ENCODE measurements around the gene CDKL1.
"Not testable (repeated sequence)": the region's sequence is repeated elsewhere in the genome, so short reads cannot be mapped to it uniquely, and the experiment has no call there.

The CDKL1 gene

DNA sequence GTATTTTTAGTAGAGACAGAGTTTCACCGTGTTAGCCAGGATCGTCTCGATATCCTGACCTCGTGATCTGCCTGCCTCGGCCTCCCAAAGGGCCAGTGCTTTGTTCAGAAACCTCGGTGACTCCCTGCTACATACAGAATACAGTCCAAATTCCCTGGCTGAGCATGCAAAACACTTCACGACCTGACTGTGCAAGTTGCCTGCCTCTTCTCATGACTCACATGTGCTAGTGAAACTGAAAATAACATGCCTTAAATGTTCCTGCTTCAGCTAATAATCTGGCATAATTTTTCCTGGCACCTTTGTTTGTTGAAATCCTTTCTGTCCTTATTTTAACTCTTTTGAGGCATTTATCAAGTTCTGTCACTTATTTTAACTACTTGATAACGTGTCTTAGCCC is 76.4 kb downstream of the CDKL1 start:
- DNase-seq, result peak; percentile 5

DNA sequence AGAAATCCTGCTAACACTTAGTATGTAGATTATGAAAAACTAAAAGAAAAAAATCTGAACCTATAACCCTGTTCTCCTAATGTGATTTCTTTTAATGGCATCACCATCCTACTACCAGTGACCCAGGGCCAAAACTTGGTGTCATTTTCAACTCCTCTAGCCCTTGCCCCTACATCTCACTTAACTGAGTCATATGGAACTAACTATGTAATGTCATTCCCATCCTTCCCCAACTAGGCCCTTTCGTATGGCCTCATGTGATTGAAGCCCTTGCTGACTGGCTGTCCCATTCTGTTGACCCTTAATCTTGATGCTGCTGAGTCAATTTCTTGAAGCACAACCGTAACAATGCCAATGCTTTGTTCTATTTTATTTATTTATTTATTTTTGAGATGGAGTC is 77.0 kb downstream of the CDKL1 start:
- no peak for DNase-seq

DNA sequence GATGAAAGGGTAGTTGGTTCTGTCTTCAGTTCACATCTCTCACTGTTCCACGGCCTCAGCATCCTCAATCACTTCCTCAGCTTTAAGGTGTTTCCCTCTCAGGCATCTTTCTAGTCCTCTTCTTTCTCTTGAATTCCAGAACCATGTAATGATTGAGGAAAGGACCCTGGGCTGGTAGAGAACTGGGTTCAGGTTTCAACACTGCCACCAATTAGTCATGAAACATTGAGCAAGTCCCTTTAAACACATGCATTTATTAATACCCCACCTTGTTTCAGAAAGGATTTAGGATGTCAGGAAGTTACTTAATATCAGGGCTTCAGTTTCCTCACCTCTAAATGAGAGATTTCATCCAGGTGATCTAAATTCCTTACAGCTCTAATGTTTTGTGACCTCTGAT is 77.4 kb downstream of the CDKL1 start:
- DNase-seq, result no peak

DNA sequence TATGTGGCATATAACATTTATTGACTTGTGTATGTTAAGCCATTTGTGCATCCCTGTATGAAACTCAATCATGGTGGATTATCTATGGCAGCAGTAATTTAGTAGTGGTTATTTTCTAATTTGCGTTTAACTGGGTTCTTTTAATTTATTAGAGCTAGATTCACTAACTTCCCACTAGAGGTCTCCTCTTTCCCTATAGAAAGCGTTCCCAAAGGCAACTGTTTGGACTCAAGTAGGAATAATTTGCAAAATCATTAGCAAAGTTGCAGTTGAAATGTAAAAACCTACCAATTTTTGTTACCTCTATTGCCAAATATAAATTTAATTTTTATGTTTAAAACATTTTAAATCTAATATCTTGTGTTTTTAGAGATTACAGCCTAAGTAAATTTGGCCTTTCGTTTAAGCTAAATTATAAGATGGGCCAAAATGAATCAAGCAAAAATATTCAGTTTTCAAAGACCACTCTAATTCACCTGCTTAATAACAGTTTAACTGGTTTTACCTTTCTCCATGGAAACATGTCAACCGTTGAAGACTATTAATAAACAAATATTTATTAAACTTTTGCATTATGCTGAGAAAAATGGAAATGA is 78.6 kb downstream of the CDKL1 start:
- peak; percentile 28 for DNase-seq

DNA sequence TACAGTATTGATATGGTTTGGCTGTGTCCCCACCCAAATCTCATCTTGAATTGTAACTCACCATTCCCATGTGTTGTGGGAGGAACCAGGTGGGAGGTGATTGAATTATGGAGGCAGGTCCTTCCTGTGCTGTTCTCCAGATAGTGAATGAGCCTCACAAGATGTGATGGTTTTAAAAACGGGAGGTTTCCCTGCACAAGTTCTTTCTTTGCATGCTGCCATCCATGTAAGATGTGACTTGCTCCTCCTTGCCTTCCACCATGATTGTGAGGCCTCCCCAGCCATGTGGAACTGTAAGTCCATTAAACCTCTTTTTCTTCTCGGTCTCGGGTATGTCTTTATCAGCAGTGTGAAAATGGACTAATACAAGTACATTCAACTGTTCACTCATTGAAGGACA is 82.6 kb downstream of the CDKL1 start:
- not testable (repeated sequence) for DNase-seq

DNA sequence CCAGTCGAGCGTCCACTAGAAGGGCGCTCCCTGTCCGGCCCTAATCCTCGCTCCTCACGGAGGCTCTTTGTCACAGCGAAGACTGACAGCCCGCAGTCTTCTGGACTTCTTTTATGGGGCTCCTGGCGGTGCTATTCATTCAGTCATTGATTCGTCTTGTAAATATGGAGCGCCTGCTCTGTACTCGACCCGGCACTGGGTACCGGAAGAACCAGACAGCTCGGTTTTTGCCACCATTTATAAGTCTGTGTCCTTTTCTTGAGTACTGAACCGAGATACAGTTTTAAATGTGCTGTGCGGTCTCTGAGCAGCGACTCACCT is 84.0 kb downstream of the CDKL1 start:
- DNase-seq, result no peak

DNA sequence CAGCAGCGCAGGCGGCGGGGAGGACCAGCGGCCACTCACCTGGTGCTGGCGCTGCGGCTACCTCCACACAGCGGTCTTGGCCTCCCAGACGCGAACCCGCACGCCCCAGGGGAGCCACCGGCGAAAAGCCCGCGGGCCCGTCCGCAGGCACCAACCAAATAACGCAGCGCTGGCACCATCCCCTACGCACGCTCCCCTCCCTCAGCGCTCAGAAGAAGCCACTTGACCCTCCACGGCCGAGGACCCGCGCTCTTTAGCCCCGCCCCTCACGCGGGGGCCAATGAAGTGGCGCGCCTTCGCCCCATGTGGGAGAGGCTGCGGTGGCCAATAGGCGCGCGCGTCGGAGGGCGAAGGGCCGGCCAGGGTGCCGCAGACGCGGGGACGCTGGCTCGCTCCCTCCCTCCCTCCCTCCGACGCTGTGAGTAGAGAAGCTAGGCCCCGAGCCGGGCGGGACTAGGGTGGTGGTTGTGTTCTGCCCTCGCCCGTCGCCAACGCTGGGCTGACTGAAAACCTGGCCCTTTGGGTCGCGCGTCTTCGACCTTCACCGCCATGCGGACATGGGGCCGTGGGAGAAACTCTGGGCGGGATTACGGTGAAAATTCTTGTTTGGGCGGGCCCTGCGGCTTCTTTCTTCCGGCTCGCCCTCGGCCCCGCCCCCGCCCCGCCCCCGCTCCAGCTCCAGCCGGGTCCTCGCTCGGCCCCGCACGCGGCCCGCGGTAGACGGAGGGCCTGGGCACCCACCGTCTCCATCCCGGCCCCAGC is 84.5 kb downstream of the CDKL1 start, which contains the start of the genes DMAC2L and L2HGDH:
DMAC2L (plus strand) TSS at position 353 of the 762 bp plus-strand sequence. CDS start 9,164 bp downstream, outside the sequence.
L2HGDH (minus strand) TSS at position 258 of the 762 bp plus-strand sequence; CDS start at position 179, 79 bp downstream.
- peak; percentile 95 for DNase-seq

DNA sequence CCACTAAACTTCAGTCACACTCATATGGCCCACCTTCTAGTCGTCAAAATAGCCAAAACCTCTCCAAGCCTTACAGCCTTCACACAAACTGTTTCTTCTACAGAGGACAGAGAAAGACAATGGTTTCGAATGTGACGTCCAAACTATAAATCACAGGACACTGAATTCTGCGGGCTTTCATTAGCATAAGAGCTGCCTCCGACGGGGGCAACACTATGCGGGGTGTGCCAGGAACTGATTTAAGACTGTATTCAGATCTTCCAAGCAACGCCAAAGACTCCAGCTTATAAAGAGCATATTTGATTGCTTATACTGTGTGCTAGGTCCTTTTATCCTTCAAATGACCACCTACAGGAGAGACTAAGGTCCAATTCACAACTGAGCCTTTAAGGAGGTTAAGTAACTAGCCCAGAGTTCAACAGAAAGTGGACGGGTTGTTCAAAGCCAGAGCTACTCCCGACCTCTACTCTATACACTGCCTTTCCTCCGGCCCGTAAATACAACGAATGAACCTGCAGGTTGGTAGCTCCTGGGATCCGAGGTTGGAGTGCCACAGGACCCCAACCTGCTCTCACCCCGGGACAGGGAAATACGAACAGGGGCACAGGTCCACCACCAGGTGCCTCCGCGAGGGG is 85.2 kb downstream of the CDKL1 start:
- peak; percentile 61 for DNase-seq

DNA sequence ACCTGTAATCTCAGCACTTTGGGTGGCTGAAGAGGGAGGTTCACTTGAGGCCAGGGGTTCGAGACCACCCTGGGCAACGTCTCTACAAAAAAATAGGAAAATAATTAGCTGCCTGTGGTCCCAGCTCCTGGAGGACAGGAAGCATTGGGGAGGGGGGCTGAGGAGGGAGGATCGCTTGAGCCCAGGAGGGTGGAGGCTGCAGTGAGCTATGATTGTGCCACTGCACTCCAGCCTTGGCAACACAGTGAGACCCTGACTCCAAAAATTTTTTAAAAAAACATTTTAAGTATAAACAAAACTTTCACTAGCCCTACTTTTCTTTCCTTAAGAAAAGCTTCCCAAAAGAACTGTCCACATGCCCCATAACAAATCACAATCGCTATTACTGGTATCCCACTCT is 86.2 kb downstream of the CDKL1 start:
- no peak for DNase-seq

DNA sequence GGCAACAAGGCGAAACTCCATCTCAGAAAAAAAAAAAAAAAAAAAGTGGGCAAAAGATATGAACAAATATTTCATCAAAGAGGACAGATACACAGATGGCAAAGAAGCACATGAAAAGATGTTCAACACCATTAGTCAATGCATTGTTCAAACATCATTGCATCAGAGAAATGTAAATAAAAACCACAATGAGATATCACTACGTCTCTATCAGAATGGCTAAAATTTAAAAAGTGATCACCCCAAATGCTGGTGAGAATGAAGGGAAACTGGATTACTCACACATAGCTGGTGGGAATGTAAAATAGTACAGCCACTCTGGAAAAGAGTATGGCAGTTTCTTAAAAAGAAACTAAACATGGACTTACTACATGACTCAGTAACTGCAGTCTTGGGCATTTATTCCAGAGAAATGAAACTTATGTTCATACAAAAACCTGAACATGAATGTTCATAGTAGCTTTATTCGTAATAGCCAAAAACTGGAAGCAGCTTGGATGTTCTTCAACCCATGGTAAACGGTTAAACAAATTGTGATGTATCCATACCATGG is 88.2 kb downstream of the CDKL1 start:
- DNase-seq, result peak; percentile 29

DNA sequence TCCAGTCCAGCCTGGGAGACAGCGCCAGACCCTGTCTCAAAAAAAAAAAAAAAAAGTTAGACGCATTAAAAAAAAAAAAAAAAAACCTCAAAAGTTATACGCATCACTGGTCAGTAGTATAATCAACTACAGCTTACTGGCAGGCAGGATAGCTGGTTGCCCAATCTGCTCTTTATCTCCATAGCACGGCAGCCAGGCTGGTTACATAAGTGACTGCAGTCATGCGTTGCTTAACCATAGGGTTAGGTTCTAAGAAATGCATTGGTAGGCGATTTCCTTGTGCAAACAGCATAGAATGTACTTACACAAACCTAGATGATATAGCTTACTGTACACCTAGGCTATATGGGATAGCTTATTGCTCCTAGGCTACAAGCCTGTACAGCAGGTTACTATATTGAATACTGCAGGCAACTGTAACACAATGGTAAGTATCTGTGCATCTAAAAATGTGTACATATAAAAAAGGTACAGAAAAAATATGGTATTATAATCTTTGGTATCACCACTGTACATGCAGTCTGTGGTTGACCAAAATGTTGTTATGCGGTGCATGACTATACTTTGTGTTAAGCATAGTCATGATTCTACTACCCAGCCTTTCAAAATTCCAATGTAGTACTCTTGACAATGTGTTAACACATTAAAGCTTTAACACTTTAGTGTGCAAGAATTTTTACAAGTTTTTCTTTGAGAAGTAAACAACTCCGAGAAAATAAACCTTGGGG is 92.8 kb downstream of the CDKL1 start:
- peak; percentile 95 for DNase-seq

DNA sequence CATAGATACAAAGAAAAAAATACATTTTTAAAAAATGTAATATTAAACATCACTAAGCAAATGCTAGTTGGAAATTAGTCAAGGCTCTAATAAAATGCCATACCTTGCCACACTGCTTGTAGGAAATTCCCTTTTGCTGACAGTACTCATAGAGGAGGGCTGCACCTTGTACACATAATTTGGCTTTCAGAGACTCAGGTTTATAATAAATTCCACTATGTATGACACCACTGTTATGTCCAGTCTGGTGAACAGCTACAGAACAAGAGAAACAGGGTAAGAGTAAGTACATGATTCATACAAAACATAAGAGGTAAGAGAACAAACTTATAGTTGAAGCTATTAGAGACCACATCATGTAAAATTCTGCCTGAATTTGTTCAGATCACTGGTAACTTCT is 94.8 kb downstream of the CDKL1 start:
- no peak for DNase-seq

DNA sequence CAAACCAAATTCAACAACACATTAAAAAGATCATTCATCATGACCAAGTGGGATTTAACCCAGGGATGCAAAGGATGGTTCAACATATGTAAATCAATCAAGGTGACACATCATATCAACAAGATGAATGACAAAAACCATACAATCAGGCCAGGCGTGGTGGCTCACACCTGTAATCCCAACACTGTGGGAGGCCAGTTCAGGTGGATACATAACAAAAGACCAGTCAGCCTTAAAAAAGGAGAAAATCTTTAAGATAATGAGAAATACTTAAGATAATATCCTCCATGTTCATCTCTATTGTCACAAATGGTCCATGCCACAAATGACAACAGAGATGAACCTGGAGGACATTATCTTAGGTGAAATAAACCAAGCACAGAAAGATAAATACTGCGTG is 97.1 kb downstream of the CDKL1 start:
- no peak for DNase-seq

DNA sequence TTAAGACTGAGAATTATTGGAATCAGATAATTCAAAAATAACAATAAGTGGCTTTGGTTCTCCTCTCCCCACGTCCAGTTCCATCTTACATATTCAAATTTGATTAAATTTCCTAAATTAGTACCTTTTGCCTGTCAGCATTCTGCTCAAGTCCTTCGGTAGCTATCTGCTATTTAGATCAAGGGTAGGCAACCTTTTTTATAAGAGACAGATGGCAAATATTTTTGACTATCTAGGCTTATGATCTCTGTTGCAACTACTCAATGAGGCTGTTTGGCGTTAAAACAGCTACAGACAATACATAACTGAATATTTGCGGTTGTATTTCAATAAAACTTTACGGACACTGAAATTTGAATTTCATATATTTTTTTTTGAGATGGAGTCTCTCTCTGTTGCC is 106.4 kb downstream of the CDKL1 start:
- DNase-seq, result no peak

DNA sequence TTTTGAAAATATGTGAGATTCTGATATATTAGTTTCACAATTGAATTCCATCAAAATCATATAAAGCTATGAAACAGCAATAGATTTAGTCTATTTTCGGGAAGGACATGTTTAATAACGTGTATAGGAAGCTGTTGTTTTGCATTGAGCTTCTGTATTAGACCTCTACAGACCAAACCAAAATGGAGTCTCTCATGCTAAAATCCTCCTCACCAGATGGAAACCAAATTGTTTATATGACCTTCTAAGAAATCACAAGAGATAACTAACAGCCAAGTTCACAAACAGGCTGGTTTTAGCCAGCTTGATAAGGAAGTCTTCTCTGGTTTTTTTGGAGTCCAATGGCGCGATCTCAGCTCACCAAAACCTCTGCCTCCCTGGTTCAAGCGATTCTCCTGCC is 108.5 kb downstream of the CDKL1 start:
- no peak for DNase-seq

DNA sequence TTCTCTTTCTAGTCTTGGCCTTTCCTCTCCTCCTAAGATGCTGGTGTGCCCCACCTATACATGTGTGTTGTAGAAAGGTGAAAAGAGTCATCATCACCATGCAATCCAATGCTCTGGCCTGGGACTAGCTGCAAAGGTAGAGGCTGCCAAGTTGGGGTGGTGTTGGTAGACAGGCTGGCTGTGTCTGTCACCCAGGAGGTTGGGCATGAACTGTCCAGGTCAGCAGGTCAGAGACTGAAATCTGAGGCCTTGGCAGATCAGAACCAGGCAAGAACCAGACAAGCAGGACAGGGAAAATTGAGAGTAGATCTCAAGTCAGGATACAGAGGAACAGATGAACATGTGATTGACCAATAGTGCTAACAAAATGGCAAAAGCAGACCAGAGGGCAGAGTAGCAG is 110.8 kb downstream of the CDKL1 start:
- DNase-seq, result no peak

All from OCI-M1 (cell line).